ENCODE results near the gene RNLS. TPM values are rescaled to one million over a fixed set of nuclear protein-coding genes. Genes with fewer than 3 reads are reported as not detected.

The RNLS gene
- total RNA-seq, 1 experiment from 2014 or later: 11.4 TPM

- DNase-seq (ENCODE audit: low read depth, low spot score): no peak
- TF ChIP-seq REST (IDR thresholded peaks at IDR 0.05; ENCODE audit: insufficient read depth in 1 of 2, low read depth in 2 of 2, low read length in 1 of 2) (no peak), CTCF (IDR thresholded peaks at IDR 0.05) (no peak), SIN3A (IDR thresholded peaks at IDR 0.05; ENCODE audit: borderline replicate concordance, insufficient read depth, low read depth, low read length) (no peak), POLR2AphosphoS5 (IDR thresholded peaks at IDR 0.05; ENCODE audit: low read depth, low read length) (no peak), TCF7L2 (IDR thresholded peaks at IDR 0.05; ENCODE audit: low read depth, low read length) (no peak)
- no TSS peak for BruUV-seq (replicated peaks)
- in situ Hi-C loops (cut with HindIII; ENCODE audit: low pct_unique_long_range_greater_than_20kb, low sequenced_read_pairs) (no loop called here), intact Hi-C loops (cut with micrococcal nuclease; ENCODE audit: unreplicated experiment) (no loop called here)
- Histone ChIP-seq H3K27me3 (ENCODE audit: control insufficient read depth, insufficient read depth, low read length) (peaks cover 2% of the 10 kb centered on the region; the same call in 1 of the 2 replicates), H3K27ac (ENCODE audit: low read length) (no peak overlapping the region), H3K9me3 (ENCODE audit: control insufficient read depth, insufficient read depth, low read depth, low read length) (no peaks in the 10 kb centered on the region), H3K4me1 (ENCODE audit: control insufficient read depth, insufficient read depth, low read length) (no peaks in the 10 kb centered on the region), H3K36me3 (ENCODE audit: control insufficient read depth, insufficient read depth, low read length) (no peaks in the 10 kb centered on the region), H3K4me3 (ENCODE audit: low read depth in 2 of 2, low read length in 2 of 2) (no peak overlapping the region)
- POLR2A ChIA-PET: no interaction called here
- no peak for ATAC-seq
- CTCF ChIA-PET: no interaction called here
Measured at GRCh38 chr10:88530629-88531391, 52.3 kb downstream of the RNLS start.

GRCh38 chr10:88530093-88530492 lies 53.0 kb downstream of the RNLS start:
- ChIA-PET CTCF (no interaction called here), POLR2A (no interaction called here)

More at GRCh38 chr10:88530093-88530492, 53.0 kb downstream of the RNLS start:
- intact Hi-C loops (cut with micrococcal nuclease; ENCODE audit: unreplicated experiment): no loop called here
- peaks cover 2% of the 10 kb centered on the region; the same call in 1 of the 2 replicates for H3K27me3 ChIP-seq (ENCODE audit: control insufficient read depth, insufficient read depth, low read length)
- H3K9me3 ChIP-seq (ENCODE audit: control insufficient read depth, insufficient read depth, low read depth, low read length): no peaks in the 10 kb centered on the region
- no peak overlapping the region for H3K4me3 ChIP-seq (ENCODE audit: low read depth in 2 of 2, low read length in 2 of 2)
- TF ChIP-seq SIN3A (IDR thresholded peaks at IDR 0.05; ENCODE audit: borderline replicate concordance, insufficient read depth, low read depth, low read length): no peak
- TF ChIP-seq REST (IDR thresholded peaks at IDR 0.05; ENCODE audit: insufficient read depth in 1 of 2, low read depth in 2 of 2, low read length in 1 of 2): no peak
- TF ChIP-seq CTCF (IDR thresholded peaks at IDR 0.05): no peak
- no peak for TF ChIP-seq TCF7L2 (IDR thresholded peaks at IDR 0.05; ENCODE audit: low read depth, low read length)
- no peak for TF ChIP-seq POLR2AphosphoS5 (IDR thresholded peaks at IDR 0.05; ENCODE audit: low read depth, low read length)
- ATAC-seq (no peak), DNase-seq (ENCODE audit: low read depth, low spot score) (no peak)
- in situ Hi-C loops (cut with HindIII; ENCODE audit: low pct_unique_long_range_greater_than_20kb, low sequenced_read_pairs): no loop called here
- no peak overlapping the region for H3K27ac ChIP-seq (ENCODE audit: low read length)
- no peaks in the 10 kb centered on the region for H3K4me1 ChIP-seq (ENCODE audit: control insufficient read depth, insufficient read depth, low read length)
- H3K36me3 ChIP-seq (ENCODE audit: control insufficient read depth, insufficient read depth, low read length): no peaks in the 10 kb centered on the region
- BruUV-seq (replicated peaks): no TSS peak

Data from Panc1 (cell line).